Measurements from ENCODE around the gene C1QTNF4. TPM values are rescaled to one million over a fixed set of nuclear protein-coding genes. Genes with fewer than 3 reads are reported as not detected.

Gene C1QTNF4
- total and polyA plus RNA-seq, 10 of the 15 experiments (the other 5 are each of a cell fraction or from before 2014, with no cell fraction given): 0.06 TPM; not detected in 9

DNA sequence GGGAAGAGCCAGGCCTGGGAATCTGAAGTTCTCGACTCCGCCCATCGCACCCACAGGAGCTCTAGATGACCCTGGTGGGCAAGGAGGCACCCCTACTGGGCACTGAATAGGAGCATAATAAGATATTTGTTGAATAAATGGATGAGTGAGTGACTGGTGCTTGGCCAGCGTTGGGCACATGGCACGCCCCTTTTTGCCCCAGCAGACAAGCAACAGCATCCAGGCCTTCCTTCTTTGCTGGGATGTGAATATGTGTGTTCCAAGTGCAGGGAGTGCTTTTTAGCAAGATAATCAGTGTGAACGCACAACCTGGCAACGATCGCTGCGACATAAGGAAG lies 40.8 kb downstream of the C1QTNF4 start:
- intact Hi-C loops (cut with micrococcal nuclease; ENCODE audit: unreplicated experiment) (loop anchor here (5.0 kb wide), 1 partner anchor 36 kb away; no protein-coding TSS in a partner anchor), in situ Hi-C loops (cut with MboI) (no loop called here)
- RAD21 ChIA-PET (ENCODE audit: unreplicated experiment): interaction anchor here (0.5 to 3.5 kb wide), 3 partner anchors 12 to 40 kb away, joined by 3 to 11 read pairs (median 8); partner anchors contain the start of gene PTPMT1
- DNase-seq (ENCODE audit: low read depth, low spot score) (no peak), FAIRE-seq (no peak), ATAC-seq (peak; percentile 36)
- 14% methylated on average over 9 of the region's 9 CpGs for WGBS (ENCODE audit: insufficient coverage, insufficient replicate concordance, low lambda C conversion rate, missing lambda C conversion rate)
- no peak overlapping the region for H3K27ac ChIP-seq (ENCODE audit: control insufficient read depth, insufficient read depth)
- no peaks in the 10 kb centered on the region for H3K36me3 ChIP-seq (ENCODE audit: control insufficient read depth in 2 of 2, insufficient read depth in 2 of 2, low read length in 1 of 2)
- peaks cover 48% of the 10 kb centered on the region for H3K79me2 ChIP-seq (ENCODE audit: control insufficient read depth, insufficient read depth, low read length)
- H3K9ac ChIP-seq (ENCODE audit: control insufficient read depth, insufficient read depth, low read length): peak overlapping the region; percentile 62
- CTCF ChIA-PET: interaction anchor here (0.6 to 3.2 kb wide), 13 partner anchors 10 to 66 kb away, joined by 3 to 22 read pairs (median 4); no protein-coding TSS in a partner anchor
- SMC1A ChIA-PET (ENCODE audit: uncharacterized antibody, unreplicated experiment): interaction anchor here (1.6 to 3.6 kb wide), 4 partner anchors 25 to 55 kb away, joined by 3 to 40 read pairs (median 12); partner anchors contain the start of genes KBTBD4 and NDUFS3
- no peaks in the 10 kb centered on the region for H3K9me3 ChIP-seq (replicated peaks; ENCODE audit: control insufficient read depth, insufficient read depth, low read length)
- TF ChIP-seq SREBF2 (IDR thresholded peaks at IDR 0.05; ENCODE audit: low read length) (no peak), MYB (IDR thresholded peaks at IDR 0.05; ENCODE audit: borderline replicate concordance, low read depth, low read length) (0 out of 2 replicates have a peak, but pooled peaks have one; percentile 1), PML (IDR thresholded peaks at IDR 0.05; ENCODE audit: low read length) (0 out of 2 replicates have a peak, but pooled peaks have one; percentile 32), RB1 (IDR thresholded peaks at IDR 0.05; ENCODE audit: borderline replicate concordance) (0 out of 2 replicates have a peak, but pooled peaks have one; percentile 10), IKZF1 (conservative IDR thresholded peaks at IDR 0.05) (0 out of 2 replicates have a peak, but pooled peaks have one; percentile 6), FOXM1 (IDR thresholded peaks at IDR 0.05; ENCODE audit: low read depth, low read length) (no peak), JUNB (IDR thresholded peaks at IDR 0.05) (peak; percentile 42; the same call in 1 of the 2 replicates)
- TF ChIP-seq, protein P1, sequence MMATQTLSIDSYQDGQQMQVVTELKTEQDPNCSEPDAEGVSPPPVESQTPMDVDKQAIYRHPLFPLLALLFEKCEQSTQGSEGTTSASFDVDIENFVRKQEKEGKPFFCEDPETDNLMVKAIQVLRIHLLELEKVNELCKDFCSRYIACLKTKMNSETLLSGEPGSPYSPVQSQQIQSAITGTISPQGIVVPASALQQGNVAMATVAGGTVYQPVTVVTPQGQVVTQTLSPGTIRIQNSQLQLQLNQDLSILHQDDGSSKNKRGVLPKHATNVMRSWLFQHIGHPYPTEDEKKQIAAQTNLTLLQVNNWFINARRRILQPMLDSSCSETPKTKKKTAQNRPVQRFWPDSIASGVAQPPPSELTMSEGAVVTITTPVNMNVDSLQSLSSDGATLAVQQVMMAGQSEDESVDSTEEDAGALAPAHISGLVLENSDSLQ (IDR thresholded peaks at IDR 0.05): peak; percentile 84
- TF ChIP-seq, protein P2, sequence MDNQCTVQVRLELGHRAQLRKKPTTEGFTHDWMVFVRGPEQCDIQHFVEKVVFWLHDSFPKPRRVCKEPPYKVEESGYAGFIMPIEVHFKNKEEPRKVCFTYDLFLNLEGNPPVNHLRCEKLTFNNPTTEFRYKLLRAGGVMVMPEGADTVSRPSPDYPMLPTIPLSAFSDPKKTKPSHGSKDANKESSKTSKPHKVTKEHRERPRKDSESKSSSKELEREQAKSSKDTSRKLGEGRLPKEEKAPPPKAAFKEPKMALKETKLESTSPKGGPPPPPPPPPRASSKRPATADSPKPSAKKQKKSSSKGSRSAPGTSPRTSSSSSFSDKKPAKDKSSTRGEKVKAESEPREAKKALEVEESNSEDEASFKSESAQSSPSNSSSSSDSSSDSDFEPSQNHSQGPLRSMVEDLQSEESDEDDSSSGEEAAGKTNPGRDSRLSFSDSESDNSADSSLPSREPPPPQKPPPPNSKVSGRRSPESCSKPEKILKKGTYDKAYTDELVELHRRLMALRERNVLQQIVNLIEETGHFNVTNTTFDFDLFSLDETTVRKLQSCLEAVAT (IDR thresholded peaks at IDR 0.05): 0 out of 2 replicates have a peak, but pooled peaks have one; percentile 36
- H4K20me1 ChIP-seq (ENCODE audit: control insufficient read depth, insufficient read depth): no peaks in the 10 kb centered on the region
- POLR2A ChIA-PET: interaction anchor here (0.7 to 3.9 kb wide), 3 partner anchors 11 to 40 kb away, joined by 4 to 12 read pairs (median 8); no protein-coding TSS in a partner anchor
- peaks cover 10% of the 10 kb centered on the region; the same call in 1 of the 2 replicates for H3K4me1 ChIP-seq (ENCODE audit: control insufficient read depth, insufficient read depth, low read length)
- H2AFZ ChIP-seq (ENCODE audit: control insufficient read depth, low read depth, low read length): peak overlapping the region; percentile 90
- H3K4me2 ChIP-seq (ENCODE audit: control insufficient read depth, insufficient read depth): peak overlapping the region; percentile 85
- H3K27me3 ChIP-seq (replicated peaks in 1 of 2; ENCODE audit: control insufficient read depth in 2 of 2, insufficient read depth in 2 of 2, low read length in 1 of 2): no peaks in the 10 kb centered on the region
- BruUV-seq (replicated peaks): no TSS peak
- peak overlapping the region; percentile 56; the same call in 1 of the 2 replicates for H3K4me3 ChIP-seq
